Pons (tissue), 1 donor: ENCODE results near the gene FGD4.

Experiments used
- DNase-seq: peaks from one replicate; pipeline ENCODE4 v3.0.0-alpha.2; 2016; ENCODE audit warnings: low spot score

Gene FGD4

GRCh38 chr12:32399370-32400113 lies at the start of gene FGD4:
FGD4 (plus strand) TSS chr12:32399558.
- peak; percentile 35 for DNase-seq

DNA sequence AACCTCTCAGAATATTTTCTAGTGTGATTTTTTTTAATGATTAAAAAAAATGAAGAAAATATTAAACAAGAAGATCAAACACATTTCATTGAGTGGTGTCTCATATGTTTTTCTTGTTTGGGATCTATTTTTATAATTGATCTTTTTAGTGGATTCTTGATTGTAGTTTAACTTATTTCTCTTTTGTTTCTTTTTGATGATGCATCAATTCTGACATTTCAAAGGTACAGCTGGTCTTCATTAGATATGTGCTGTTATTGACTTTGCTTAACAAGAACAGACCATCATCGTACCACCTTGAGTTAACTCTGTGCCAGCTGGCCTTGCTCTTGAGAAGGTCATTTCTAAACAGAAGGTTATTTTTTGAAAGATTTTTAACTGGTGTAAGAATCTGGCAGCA lies 45.8 kb upstream of the FGD4 start:
- no peak for DNase-seq

GRCh38 chr12:32357601-32358249 lies 41.6 kb upstream of the FGD4 start:
- DNase-seq = no peak

- no peak for DNase-seq
These were observed 38.4 kb upstream of the FGD4 start for GRCh38 chr12:32360956-32361355.

- no peak for DNase-seq
These were observed 36.5 kb upstream of the FGD4 start for GRCh38 chr12:32362892-32363291.

- DNase-seq = peak; percentile 82
These were observed 33.8 kb upstream of the FGD4 start for GRCh38 chr12:32365473-32366064.

GRCh38 chr12:32366714-32367113 lies 32.6 kb upstream of the FGD4 start:
- no peak for DNase-seq

- no peak for DNase-seq
These were observed 32.0 kb upstream of the FGD4 start for GRCh38 chr12:32367381-32367780.

GRCh38 chr12:32369202-32369601 lies 30.2 kb upstream of the FGD4 start:
- no peak for DNase-seq

DNA sequence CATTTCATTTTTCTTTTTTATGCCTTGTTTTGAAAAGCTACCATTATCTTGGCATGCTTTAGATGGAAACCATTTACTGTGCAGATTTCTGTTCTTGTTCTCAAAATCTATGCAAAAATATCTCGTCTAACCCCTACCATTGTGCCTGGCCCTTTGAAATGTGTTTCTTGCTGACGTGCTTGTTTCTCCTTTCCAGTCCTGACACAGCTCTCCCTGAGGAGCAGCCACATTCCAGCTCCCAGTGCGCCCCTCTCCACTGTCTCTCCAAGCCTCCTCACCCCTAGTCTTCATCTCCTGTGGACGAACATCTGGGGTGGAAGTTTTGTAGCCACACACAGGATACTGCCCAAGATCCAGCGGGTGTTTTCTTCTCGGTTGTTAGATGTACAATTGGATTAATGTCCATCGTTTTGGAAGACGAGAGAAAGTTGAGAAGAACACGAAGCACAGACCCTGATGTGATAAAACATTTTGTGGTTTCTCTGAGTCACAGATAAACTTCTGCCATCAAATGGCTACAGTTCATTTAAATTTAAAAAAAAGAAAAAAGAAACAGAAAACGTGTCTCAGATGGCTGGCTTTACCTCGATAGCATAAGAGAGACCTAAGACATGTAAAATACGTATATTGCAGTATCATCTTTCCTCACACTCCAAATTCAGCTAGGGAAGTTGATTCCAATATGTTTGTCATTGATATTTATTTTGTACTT lies 21.9 kb upstream of the FGD4 start:
- DNase-seq = no peak

- no peak for DNase-seq
These were observed 20.1 kb upstream of the FGD4 start for GRCh38 chr12:32379213-32379612.

DNA sequence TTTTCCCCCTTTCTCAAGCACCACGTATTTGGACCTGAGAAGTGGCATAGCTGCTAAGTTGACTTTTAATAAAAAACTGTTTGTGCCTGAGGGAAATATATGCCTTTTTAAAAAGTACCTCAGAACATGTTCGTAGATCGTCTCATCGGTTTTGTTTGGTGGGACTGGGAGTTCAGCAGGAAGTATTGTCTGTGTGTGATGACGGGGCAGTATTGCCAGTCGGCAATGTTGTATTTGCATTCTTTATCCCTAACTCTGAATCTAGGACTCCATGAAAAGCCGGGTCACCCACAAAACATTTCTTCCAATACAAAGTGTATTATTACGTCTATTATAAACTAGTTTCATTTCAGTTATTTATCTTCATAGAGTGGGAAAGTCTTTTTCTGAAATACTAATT lies 19.7 kb upstream of the FGD4 start:
- DNase-seq = no peak

DNA sequence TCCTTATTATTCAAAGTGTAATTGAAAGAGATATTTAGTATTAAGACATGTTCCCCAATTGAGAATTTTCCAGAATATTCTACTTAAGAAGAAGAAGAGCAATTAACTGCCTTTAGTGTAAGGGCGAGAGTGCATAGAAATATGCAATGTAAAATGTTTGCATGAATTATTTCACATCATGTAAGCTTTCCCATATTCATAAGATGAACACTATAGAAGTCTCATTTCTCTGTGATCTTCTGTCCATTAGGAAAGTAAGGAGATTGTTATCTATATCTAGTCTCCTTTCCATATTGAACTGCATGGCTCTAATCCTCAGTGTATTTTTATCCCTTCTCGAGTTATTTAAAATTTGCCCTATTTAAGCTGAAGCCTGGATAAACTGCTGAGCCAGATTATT lies 17.1 kb upstream of the FGD4 start:
- no peak for DNase-seq

- DNase-seq = no peak
These were observed 8.7 kb upstream of the FGD4 start for GRCh38 chr12:32390572-32391219.

DNA sequence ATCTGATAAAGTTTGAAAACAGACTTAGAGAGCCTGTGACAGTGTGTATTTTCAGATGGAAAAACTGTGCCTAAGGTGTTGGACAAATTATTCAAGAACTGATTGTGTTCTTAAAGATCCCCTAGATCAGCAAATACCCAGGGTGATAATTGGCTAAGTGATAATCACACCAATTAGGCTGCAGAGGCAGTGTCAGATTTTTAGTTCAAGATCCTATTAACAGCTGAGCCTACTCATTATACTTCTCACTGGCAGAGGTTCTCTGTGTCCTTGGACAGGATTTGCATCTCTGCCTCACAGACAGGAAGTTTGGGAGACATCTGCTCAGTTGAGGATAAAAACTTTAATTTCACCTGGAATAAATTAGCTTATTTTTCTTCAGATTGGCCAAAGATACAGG lies 4.3 kb upstream of the FGD4 start:
- DNase-seq = no peak

GRCh38 chr12:32397696-32398095 lies 1.7 kb upstream of the FGD4 start:
- DNase-seq = no peak

DNA sequence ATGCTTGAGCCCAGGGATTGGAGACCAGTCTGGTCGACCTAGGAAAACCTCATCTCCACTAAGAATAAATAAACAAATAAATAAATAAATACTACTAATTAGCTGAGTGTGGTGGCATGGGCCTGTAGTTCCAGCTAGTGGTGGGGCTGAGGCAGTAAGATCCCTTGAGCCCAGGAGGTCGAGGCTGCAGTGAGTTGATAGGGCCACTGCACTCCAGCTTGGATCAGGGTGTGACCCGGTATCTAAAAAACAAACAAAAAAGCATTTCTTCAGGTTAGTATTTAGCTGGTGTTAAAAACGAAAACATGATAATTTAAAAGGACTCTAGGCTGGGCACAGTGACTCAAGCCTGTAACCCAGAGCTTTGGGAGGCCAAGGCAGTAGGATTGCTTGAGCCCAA lies 1.2 kb upstream of the FGD4 start:
- no peak for DNase-seq

DNA sequence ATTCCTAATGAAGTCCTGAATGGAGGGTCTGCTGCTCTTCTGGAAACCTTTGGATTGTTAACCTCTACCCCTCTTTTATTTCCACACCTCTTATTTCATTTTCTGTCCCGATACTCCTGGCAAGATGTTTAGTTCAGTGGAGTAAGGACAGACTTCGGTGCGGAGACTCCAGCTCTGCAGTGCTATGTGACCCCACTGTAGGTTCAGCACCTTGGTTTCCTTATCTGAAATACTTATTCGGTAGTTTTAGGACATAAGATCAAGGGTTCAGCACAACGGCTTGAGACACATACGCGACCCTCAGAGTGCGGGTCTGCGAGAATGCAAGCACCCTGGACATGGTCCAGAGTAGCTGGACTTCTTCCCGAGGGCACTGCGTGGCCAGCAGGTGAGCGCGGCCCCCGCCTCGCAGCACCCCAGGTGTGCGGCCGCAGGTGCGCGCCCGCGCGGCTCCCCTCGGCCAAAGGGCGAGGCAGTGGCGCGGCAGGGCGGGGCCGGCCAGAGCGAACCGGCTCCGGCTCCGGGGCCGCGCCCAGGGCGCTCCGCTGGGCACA lies 465 bp upstream of the FGD4 start:
- DNase-seq = no peak

GRCh38 chr12:32400114-32400672 lies 835 bp downstream of the FGD4 start:
- no peak for DNase-seq

DNA sequence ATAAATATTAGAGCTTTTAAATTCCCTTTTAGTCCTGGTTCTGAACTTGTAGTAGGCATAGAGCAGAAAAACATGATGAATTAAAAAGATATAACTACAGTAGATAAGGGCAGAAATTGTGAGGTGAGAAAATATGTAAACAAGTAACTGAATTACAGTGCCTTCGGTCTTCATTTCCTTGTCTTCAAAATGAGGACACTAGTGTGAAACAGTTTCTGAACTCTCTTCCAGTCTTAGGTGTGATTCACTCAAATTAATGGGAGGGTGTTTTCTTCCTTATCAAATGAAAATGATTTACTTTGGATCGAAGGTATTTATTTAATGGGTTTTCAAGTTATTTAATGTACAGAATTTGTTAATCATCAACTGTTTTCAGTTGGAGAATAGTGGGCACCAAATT lies 1.5 kb downstream of the FGD4 start:
- DNase-seq = no peak

DNA sequence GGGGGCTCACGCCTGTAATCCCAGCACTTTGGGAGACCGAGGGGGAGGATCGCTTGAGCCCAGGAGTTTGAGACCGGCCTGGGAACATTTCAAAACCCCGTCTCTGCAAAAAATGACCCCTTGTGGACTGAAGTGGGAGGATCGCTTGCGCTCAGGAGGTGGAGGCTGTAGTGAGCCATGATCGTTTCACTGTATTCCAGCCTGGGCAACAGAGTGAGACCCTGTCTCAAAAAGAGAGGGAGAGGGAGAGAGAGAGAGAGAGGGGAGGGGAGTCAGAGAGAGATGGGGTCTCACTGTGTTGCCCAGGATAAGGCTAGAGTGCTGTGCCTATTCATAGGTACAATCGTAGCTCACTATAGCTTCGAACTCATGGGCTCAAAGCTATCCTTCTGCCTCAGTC lies 2.8 kb downstream of the FGD4 start:
- no peak for DNase-seq

DNA sequence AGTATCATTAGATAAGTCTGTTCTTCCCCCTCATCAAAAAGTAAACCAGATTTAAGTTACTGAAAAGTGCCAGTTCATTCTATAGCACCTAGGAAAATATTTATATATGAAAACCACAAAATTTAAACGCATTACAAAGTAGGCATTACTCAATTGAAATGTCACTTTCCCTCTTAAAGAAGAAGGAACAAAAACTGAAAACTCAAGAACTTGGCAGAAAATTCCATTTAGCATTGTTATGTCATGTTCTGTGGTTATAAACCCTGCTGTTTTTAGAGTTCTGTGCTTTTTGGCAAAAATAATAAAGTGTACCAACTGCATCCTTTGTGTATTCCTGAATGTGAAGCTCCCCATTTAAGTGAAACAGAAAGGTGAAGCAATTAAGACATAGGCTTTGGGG lies 3.6 kb downstream of the FGD4 start:
- DNase-seq = no peak
